ENCODE data around the gene GARIN3.

GARIN3 gene

GRCh38 chr5:157143127-157143971 is 22.7 kb downstream of the GARIN3 start:
- peak; percentile 8 for DNase-seq (ENCODE audit: low read depth)

GRCh38 chr5:157142317-157143126 is 23.5 kb downstream of the GARIN3 start, which contains the start of gene MED7:
Gene MED7 (minus strand): TSS chr5:157142865. CDS start chr5:157139431, 3,434 bp downstream.
- peak; percentile 98 for DNase-seq (ENCODE audit: low read depth)

- no peak for DNase-seq (ENCODE audit: low read depth)
Measured at GRCh38 chr5:157137691-157138090, 28.4 kb downstream of the GARIN3 start.

DNA sequence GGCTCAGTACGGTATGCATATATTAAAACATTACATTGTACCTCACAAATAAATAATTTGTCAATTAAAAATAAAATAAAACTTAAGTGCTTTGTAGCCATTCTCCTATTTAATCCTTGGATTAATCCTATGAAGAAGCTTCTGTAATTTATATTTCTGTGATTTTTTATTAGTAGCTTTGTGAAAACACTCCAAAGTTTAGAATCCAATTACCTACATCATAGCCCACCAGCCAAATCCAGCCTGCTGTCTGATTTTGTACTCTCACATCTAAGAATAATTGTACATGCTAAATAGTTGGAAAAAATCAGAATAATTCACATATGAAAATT is 33.8 kb downstream of the GARIN3 start:
- no peak for DNase-seq (ENCODE audit: low read depth)

DNA sequence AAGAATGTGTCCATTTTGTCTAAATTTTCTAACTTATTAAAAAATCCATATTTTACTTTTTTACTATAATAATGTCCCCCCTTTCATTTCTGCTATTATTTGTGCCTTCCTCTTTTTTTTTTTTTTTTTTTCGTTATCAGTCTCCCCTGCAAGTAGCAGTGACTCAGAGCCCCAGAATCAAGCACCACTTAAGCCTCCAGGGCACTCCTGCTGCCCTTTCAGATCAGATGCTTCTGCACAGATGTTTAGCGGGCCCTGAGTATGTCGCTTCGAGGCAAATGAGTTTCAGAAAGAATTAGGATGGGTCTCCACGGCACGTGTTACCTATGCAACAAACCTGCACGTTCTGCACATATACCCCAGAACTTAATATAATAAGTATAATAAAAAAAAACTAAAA is 35.1 kb downstream of the GARIN3 start:
- no peak for DNase-seq (ENCODE audit: low read depth)

DNA sequence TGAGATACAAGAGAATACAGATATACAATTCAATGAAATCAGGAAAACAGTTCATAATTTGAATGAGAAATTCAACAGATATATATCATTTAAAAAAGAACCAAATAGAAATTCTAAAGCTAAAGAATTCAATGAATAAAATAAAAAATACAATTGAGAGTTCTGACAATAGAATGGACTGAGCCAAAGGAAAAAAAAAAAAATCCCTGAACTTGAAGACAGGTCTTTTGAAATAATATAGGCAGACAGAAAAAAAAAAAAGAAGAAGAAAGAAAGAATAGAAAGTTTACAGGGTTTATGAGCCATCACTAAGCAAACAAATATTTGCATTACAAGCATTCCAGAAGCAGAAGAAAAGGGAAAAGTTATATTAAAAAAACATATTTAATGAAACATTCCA is 44.4 kb downstream of the GARIN3 start:
- no peak for DNase-seq (ENCODE audit: low read depth)

GRCh38 chr5:157120102-157120501 is 46.0 kb downstream of the GARIN3 start:
- DNase-seq (ENCODE audit: low read depth): no peak

DNA sequence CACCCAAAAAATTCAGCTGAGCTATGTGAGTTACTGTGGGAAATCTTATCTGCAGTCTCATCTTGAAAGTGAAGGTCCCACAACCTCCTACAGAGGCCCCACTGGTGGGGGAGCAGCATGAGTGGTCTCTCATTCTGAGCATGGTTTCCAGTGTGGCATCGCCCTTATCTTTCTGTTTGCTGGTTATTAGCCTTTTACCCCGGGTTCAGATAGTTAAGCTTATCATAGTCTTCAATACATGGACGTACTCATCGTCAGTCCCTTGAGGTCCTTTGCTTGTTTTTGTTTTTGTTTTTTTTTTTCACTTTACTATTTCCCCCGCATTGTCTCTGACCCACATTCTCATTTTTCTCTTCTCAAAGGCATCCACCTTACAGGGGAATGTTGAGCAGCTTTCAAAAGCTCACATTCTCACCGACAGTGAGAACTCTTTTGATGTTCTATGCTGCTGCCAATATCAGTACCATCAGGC is 49.5 kb downstream of the GARIN3 start:
- no peak for DNase-seq (ENCODE audit: low read depth)

DNA sequence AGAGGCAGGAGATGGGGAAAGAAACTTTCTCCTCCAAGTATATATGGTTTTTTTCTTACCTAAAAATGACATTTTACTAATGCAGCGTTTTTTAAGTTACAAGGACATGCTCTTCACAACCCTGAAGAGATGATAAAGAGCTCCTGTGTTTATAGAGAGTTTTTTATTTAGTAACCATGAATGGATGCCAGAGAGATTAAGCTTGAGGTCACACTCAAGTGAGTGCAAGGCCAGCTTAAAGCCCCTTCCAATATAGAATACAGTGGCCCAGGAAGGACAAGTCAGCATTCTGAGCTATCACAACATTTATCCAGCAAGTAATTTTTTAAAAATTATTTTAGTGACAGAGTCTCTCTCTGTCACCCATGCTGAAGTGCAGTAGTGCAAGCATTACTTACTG is 50.6 kb downstream of the GARIN3 start:
- DNase-seq (ENCODE audit: low read depth): no peak

DNA sequence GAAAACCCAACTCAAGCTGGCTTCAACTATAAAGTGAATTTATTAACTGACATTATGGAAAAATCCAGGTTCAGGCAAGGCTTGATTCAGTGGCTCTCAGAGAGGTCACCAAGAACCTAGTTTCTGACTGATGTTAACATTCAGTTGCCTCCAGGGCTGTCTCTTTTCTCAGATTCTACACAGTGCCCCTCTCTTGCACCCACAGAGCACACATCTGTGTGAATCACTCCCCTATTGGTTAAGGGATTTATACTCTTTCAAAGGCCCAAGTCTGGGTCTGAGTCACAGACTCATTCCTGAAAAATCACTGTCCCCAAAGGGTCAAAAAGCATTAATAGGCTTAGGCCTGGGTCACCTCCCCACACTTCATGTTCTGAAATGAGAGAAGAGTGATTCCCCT is 51.1 kb downstream of the GARIN3 start:
- DNase-seq (ENCODE audit: low read depth): no peak

- DNase-seq (ENCODE audit: low read depth): no peak
Measured at GRCh38 chr5:157113002-157113401, 53.1 kb downstream of the GARIN3 start.
